IPS-15b (cell line): ENCODE measurements around the gene HPS1.

Experiments used
- H3K27me3 ChIP-seq: one replicate; pipeline ENCODE4 v1.6.1; 2013; ENCODE audit warnings: low read length; ENCODE audit not compliant: control insufficient read depth, insufficient read depth
- H3K36me3 ChIP-seq: one replicate; pipeline ENCODE4 v1.6.1; 2013; ENCODE audit warnings: low read length; ENCODE audit not compliant: control insufficient read depth, insufficient read depth
- H3K4me1 ChIP-seq: one replicate; pipeline ENCODE4 v1.6.1; 2013; ENCODE audit warnings: mild to moderate bottlenecking, low read length; ENCODE audit not compliant: control insufficient read depth, insufficient read depth
- H3K4me3 ChIP-seq: one replicate; pipeline ENCODE4 v1.5.1; 2013; ENCODE audit warnings: low read depth, low read length
- H3K9ac ChIP-seq: one replicate; pipeline ENCODE4 v1.6.1; 2013; ENCODE audit warnings: low read depth, mild to moderate bottlenecking, low read length
- H3K9me3 ChIP-seq: one replicate; pipeline ENCODE4 v1.6.1; 2013; ENCODE audit warnings: mild to moderate bottlenecking, low read length; ENCODE audit not compliant: control insufficient read depth, insufficient read depth

The HPS1 gene

GRCh38 chr10:98477861-98478260 lies 31.1 kb upstream of the HPS1 start:
- Histone ChIP-seq H3K4me3 (no peak overlapping the region), H3K9me3 (no peaks in the 10 kb centered on the region), H3K4me1 (no peaks in the 10 kb centered on the region), H3K27me3 (no peaks in the 10 kb centered on the region), H3K9ac (no peak overlapping the region), H3K36me3 (no peaks in the 10 kb centered on the region)

DNA sequence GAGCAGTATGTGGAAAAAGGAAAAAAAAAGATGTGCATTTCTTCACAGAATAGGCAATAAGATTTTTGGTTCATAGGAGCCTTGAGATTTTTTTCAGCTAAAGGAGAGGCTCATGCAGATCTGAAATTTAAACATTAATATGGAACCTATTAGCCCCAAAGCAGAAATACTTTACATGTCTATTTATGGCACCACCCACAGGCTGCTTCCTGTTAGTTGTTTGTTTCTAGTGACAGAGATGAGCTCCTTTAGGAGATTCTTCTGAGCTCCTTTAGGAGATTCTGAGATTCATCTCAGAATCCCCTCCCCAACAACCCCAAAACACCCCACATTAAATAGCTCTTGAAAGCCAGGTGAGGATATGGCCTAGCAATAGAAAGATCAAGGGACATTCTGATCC lies 27.9 kb upstream of the HPS1 start:
- H3K36me3 ChIP-seq, result no peaks in the 10 kb centered on the region
- H3K9me3 ChIP-seq, result no peaks in the 10 kb centered on the region
- peaks cover 2% of the 10 kb centered on the region for H3K27me3 ChIP-seq
- no peak overlapping the region for H3K9ac ChIP-seq
- H3K4me1 ChIP-seq, result no peaks in the 10 kb centered on the region
- H3K4me3 ChIP-seq, result no peak overlapping the region

- Histone ChIP-seq H3K27me3 (peaks cover 15% of the 10 kb centered on the region), H3K36me3 (no peaks in the 10 kb centered on the region), H3K4me1 (peaks cover 1% of the 10 kb centered on the region), H3K9ac (no peak overlapping the region), H3K4me3 (no peak overlapping the region), H3K9me3 (no peaks in the 10 kb centered on the region)
Observed at GRCh38 chr10:98472196-98472595, 25.5 kb upstream of the HPS1 start.

GRCh38 chr10:98470850-98471249 lies 24.1 kb upstream of the HPS1 start:
- Histone ChIP-seq H3K4me1 (peaks cover 8% of the 10 kb centered on the region), H3K36me3 (no peaks in the 10 kb centered on the region), H3K4me3 (no peak overlapping the region), H3K9ac (no peak overlapping the region), H3K27me3 (peaks cover 15% of the 10 kb centered on the region), H3K9me3 (no peaks in the 10 kb centered on the region)

- peaks cover 8% of the 10 kb centered on the region for H3K4me1 ChIP-seq
- no peak overlapping the region for H3K4me3 ChIP-seq
- H3K9ac ChIP-seq, result no peak overlapping the region
- peaks cover 15% of the 10 kb centered on the region for H3K27me3 ChIP-seq
- H3K36me3 ChIP-seq, result no peaks in the 10 kb centered on the region
- no peaks in the 10 kb centered on the region for H3K9me3 ChIP-seq
Observed at GRCh38 chr10:98469001-98469931, 22.5 kb upstream of the HPS1 start.

- Histone ChIP-seq H3K9me3 (no peaks in the 10 kb centered on the region), H3K4me3 (peak overlapping the region; percentile 64), H3K27me3 (peaks cover 15% of the 10 kb centered on the region), H3K4me1 (peaks cover 8% of the 10 kb centered on the region), H3K9ac (peak overlapping the region; percentile 55), H3K36me3 (no peaks in the 10 kb centered on the region)
Observed at GRCh38 chr10:98467506-98468318, 21.0 kb upstream of the HPS1 start.

DNA sequence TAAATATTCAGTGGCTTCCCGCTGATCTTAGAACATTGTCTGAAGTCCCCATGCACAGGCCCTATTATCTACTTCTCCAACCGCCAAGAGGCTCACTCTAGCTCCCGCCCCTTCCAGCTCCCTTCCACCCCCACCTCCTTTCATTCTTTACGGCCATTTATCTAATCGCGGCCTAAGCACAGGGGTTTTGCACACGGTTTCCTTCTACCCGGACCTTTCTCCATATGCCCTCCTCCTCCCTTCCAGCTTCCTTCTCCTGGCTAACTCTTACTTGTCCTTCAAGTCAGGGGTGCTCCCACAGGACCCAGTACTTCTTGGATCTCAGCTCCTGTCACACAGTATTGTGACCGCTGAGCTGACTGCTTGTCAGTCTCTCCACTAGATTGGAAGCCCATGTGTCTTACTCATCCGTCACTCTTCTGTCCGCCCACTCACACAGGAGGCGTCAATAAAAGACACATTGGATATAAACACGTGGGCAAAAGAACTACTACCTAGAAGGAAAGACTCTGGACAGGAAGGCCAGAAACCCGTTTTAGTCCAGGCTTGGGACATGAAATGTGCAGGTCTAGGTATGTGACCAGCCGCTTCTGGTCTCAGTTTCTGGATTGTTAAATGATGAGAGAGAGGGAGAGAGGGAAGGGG lies 20.2 kb upstream of the HPS1 start:
- Histone ChIP-seq H3K4me1 (peaks cover 8% of the 10 kb centered on the region), H3K4me3 (no peak overlapping the region), H3K36me3 (no peaks in the 10 kb centered on the region), H3K27me3 (peaks cover 15% of the 10 kb centered on the region), H3K9me3 (no peaks in the 10 kb centered on the region), H3K9ac (no peak overlapping the region)

DNA sequence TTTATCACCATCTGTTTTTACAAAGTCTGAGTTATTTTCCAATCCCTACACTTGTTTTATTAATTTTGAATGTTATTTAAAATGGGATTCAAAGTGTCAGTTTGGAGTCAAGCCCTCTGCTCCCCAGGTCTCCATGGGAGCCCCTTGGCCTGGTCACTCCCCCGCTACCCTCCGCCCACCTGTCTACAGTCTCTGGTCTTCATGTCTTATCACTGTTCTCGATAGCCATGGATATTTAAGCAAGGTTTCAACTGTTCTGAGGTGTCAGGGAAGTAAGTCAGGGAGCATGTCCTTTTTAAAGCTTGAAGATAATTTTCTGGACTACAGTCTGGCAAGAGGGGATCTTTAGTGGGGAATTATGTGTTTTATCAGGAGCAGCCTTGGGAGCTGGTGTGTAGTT lies 19.1 kb upstream of the HPS1 start:
- no peaks in the 10 kb centered on the region for H3K36me3 ChIP-seq
- H3K9ac ChIP-seq, result no peak overlapping the region
- H3K4me3 ChIP-seq, result no peak overlapping the region
- peaks cover 15% of the 10 kb centered on the region for H3K27me3 ChIP-seq
- no peaks in the 10 kb centered on the region for H3K9me3 ChIP-seq
- H3K4me1 ChIP-seq, result peaks cover 8% of the 10 kb centered on the region

GRCh38 chr10:98463976-98464754 lies 17.4 kb upstream of the HPS1 start:
- Histone ChIP-seq H3K36me3 (no peaks in the 10 kb centered on the region), H3K4me3 (no peak overlapping the region), H3K9me3 (no peaks in the 10 kb centered on the region), H3K27me3 (peaks cover 14% of the 10 kb centered on the region), H3K4me1 (peaks cover 8% of the 10 kb centered on the region), H3K9ac (no peak overlapping the region)

DNA sequence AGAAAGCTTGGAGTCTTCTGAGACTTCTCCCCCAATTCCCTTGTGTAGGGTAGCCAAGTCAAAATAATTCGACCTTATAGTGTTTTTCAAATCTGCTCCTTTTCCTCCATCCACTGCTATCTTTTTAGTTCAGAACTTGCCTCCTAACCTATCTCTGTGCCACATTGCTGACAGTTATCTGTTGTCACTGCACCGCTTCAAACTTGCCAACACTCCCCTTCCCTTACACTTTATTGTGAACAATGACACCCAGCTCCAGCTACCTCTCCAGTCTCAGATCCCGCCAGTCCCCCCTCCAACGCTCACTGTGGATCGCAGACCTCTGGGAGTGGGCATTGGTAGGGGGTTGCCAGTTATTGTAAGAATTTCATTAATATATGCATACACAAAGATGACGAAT lies 16.3 kb upstream of the HPS1 start:
- Histone ChIP-seq H3K9me3 (no peaks in the 10 kb centered on the region), H3K36me3 (no peaks in the 10 kb centered on the region), H3K9ac (no peak overlapping the region), H3K27me3 (peaks cover 3% of the 10 kb centered on the region), H3K4me3 (no peak overlapping the region), H3K4me1 (peaks cover 8% of the 10 kb centered on the region)

- Histone ChIP-seq H3K4me3 (no peak overlapping the region), H3K4me1 (peaks cover 10% of the 10 kb centered on the region), H3K9ac (no peak overlapping the region), H3K9me3 (no peaks in the 10 kb centered on the region), H3K36me3 (no peaks in the 10 kb centered on the region), H3K27me3 (peaks cover 2% of the 10 kb centered on the region)
Observed at GRCh38 chr10:98461500-98461842, 14.7 kb upstream of the HPS1 start.
